ENCODE data around the gene TFPI2.

TFPI2 gene

GRCh38 chr7:93897680-93898079, 7.1 kb upstream of the TFPI2 start:
- no peak for DNase-seq (ENCODE audit: low read depth)
- no peak for TF ChIP-seq CTCF (conservative IDR thresholded peaks at IDR 0.05; ENCODE audit: low read depth, low read length)

GRCh38 chr7:93895859-93896600, 5.5 kb upstream of the TFPI2 start:
- DNase-seq (ENCODE audit: low read depth) = no peak
- TF ChIP-seq CTCF (conservative IDR thresholded peaks at IDR 0.05; ENCODE audit: low read depth, low read length) = no peak
- H3K4me3 ChIP-seq (ENCODE audit: low read depth, low read length) = no peak overlapping the region

More at GRCh38 chr7:93897680-93898079, 7.1 kb upstream of the TFPI2 start:
- no peak overlapping the region for H3K4me3 ChIP-seq (ENCODE audit: low read depth, low read length)

DNA sequence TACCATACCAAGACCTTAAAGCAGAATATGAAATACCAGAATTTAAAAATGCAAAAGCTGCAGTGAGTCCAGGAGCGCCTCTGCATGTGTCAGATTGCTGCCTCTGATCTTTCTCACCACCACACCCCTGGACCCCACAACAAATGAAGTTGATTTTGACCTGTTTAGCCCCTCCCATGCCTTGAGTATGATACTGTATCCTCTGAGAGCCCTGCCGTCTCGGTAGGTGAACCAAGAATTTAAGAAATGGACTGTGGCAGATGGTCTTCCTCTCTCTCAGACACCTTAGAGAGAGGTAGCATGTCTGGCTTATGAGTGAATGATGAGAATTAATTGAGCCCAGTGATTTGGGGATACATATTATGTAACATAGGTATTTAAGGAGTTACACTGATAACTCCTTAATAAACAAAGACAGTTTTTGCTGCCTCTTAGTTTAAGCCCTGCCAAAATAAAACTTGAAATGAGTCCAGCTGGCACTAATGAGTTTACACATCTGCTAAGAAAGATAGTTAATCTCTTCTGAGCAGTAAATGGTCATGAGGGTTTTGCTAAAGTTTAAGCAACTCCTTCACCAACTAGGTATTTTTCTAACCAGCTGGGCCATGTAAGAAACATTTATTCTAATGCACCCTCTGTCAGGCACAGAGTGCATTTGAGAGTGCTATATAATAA, 4.5 kb upstream of the TFPI2 start:
- peak; percentile 44 for DNase-seq (ENCODE audit: low read depth)
- H3K4me3 ChIP-seq (ENCODE audit: low read depth, low read length) = no peak overlapping the region
- TF ChIP-seq CTCF (conservative IDR thresholded peaks at IDR 0.05; ENCODE audit: low read depth, low read length) = no peak

- no peak for DNase-seq (ENCODE audit: low read depth)
- TF ChIP-seq CTCF (conservative IDR thresholded peaks at IDR 0.05; ENCODE audit: low read depth, low read length) = no peak
- H3K4me3 ChIP-seq (ENCODE audit: low read depth, low read length) = no peak overlapping the region
Observed at GRCh38 chr7:93894426-93894825, 3.9 kb upstream of the TFPI2 start.

DNA sequence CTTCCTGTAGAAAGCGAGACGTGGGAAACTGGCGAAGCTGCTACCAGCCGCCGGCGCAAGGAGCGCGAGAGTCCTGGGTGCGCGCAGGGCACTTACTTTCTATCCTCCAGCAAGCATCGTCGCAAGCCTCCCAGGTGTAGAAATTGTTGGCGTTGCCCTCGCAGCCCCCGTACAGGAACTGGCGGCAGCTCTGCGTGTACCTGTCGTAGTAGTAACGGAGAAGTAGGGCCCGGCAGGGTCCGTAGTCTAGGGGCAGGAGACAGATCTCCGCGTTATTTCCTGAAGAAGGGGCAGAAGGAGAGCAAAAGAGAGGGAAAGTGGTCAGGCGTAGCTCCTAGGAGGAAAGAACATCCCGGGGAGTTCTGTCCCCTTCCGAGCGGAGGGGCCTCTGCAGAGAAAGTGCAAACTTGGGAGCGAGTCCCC, 501 bp downstream of the TFPI2 start:
- peak overlapping the region; percentile 83 for H3K4me3 ChIP-seq (ENCODE audit: low read depth, low read length)
- DNase-seq (ENCODE audit: low read depth) = peak; percentile 81
- peak; percentile 6 for TF ChIP-seq CTCF (conservative IDR thresholded peaks at IDR 0.05; ENCODE audit: low read depth, low read length)

- H3K4me3 ChIP-seq (ENCODE audit: low read depth, low read length) = peak overlapping the region; percentile 83
- TF ChIP-seq CTCF (conservative IDR thresholded peaks at IDR 0.05; ENCODE audit: low read depth, low read length) = no peak
- DNase-seq (ENCODE audit: low read depth) = peak; percentile 76
Observed at GRCh38 chr7:93889261-93889660, 1.3 kb downstream of the TFPI2 start.

Measured in choroid plexus epithelial cell (primary cell).